Neural progenitor cell (in vitro differentiated cells): Measurements from ENCODE around the gene IFT122.

ENCODE experiments used
- CTCF ChIP-seq: fragments of 200-600 bp; sonication (generic); IDR thresholded peaks from 2 replicates; pipeline ENCODE4 v1.5.1; 2017; ENCODE audit warnings: antibody characterized with exemption, mild to moderate bottlenecking
- EZH2 ChIP-seq: fragments of 200-600 bp; sonication (generic); IDR thresholded peaks from 2 replicates; pipeline ENCODE4 v1.6.1; 2017; ENCODE audit warnings: antibody characterized with exemption, mild to moderate bottlenecking, moderate library complexity

GRCh38 chr3:129517516-129517915 lies 77.5 kb downstream of the IFT122 start:
- no peak for TF ChIP-seq CTCF
- TF ChIP-seq EZH2: no peak
